ENCODE results near the gene ASAP3. TPM values are rescaled to one million over a fixed set of nuclear protein-coding genes. Genes with fewer than 3 reads are reported as not detected.
A peak's percentile ranks its signal among the peaks of the same experiment; 100 is the strongest.

ASAP3 gene
- total and polyA plus RNA-seq, 12 donors, result 15.5 to 58.4 (median 30.4) TPM

GRCh38 chr1:23397908-23398307, 86.1 kb downstream of the ASAP3 start:
- ATAC-seq, result no peak

GRCh38 chr1:23396380-23396779, 87.6 kb downstream of the ASAP3 start:
- Histone ChIP-seq H3K4me1 (peaks cover 7 to 54% (median 38%) of the 10 kb centered on the region in 9 donors), H3K9me3 (peaks cover 0 to 3% (median 0%) of the 10 kb centered on the region in 11 donors), H3K27ac (peak overlapping the region in 1 of 10 donors; percentile 87), H3K27me3 (no peaks in the 10 kb centered on the region), H3K36me3 (peaks cover 0 to 16% (median 0%) of the 10 kb centered on the region in 9 donors), H3K4me3 (no peak overlapping the region)
- DNase-seq (no peak), ATAC-seq (no peak)
- intact Hi-C loops (cut with DNase I), result no loop called here
- 95 to 96% methylated on average over 2 of the region's 2 CpGs for WGBS, 2 donors
- TF ChIP-seq CTCF (IDR thresholded peaks at IDR 0.05), result no peak

More at GRCh38 chr1:23397908-23398307, 86.1 kb downstream of the ASAP3 start:
- 64 to 82% methylated on average over 7 of the region's 7 CpGs for WGBS, 2 donors
- intact Hi-C loops (cut with DNase I), result no loop called here
- TF ChIP-seq CTCF (IDR thresholded peaks at IDR 0.05), result no peak
- Histone ChIP-seq H3K9me3 (peaks cover 0 to 3% (median 0%) of the 10 kb centered on the region in 11 donors), H3K4me1 (peaks cover 9 to 67% (median 43%) of the 10 kb centered on the region in 9 donors), H3K4me3 (no peak overlapping the region), H3K27ac (peak overlapping the region in 1 of 10 donors; percentile 10), H3K36me3 (peaks cover 0 to 16% (median 0%) of the 10 kb centered on the region in 9 donors), H3K27me3 (no peaks in the 10 kb centered on the region)
- no peak for DNase-seq

- peaks cover 0 to 3% (median 0%) of the 10 kb centered on the region in 11 donors for H3K9me3 ChIP-seq
- peaks cover 6 to 48% (median 32%) of the 10 kb centered on the region in 9 donors for H3K4me1 ChIP-seq
- H3K4me3 ChIP-seq, result no peak overlapping the region
- intact Hi-C loops (cut with DNase I), result loop anchor here in 1 of 10 donors (2.0 kb wide), 1 partner anchor 27 kb away; the partner anchor contains the start of gene ZNF436
- TF ChIP-seq CTCF (IDR thresholded peaks at IDR 0.05), result no peak
- WGBS, 2 donors, result 88 to 90% methylated on average over 4 of the region's 4 CpGs
- H3K27ac ChIP-seq, result peak overlapping the region in 9 of 10 donors; percentile 72 to 90 (median 82)
- no peak for ATAC-seq
- no peaks in the 10 kb centered on the region for H3K27me3 ChIP-seq
- DNase-seq, result no peak
- H3K36me3 ChIP-seq, result peaks cover 0 to 16% (median 0%) of the 10 kb centered on the region in 9 donors
Observed at GRCh38 chr1:23395849-23396248, 88.1 kb downstream of the ASAP3 start.

- no peak for TF ChIP-seq CTCF (IDR thresholded peaks at IDR 0.05)
- ATAC-seq (peak in 4 of 8 donors; percentile 4 to 25 (median 18)), DNase-seq (no peak)
- Histone ChIP-seq H3K4me3 (peak overlapping the region in 1 of 10 donors; percentile 6), H3K27ac (peak overlapping the region; percentile 37 to 90 (median 82)), H3K27me3 (no peaks in the 10 kb centered on the region), H3K9me3 (peaks cover 0 to 3% (median 0%) of the 10 kb centered on the region in 11 donors), H3K36me3 (peaks cover 0 to 16% (median 0%) of the 10 kb centered on the region in 9 donors), H3K4me1 (peaks cover 2 to 43% (median 27%) of the 10 kb centered on the region in 9 donors)
- intact Hi-C loops (cut with DNase I), result loop anchor here in 1 of 10 donors (2.0 kb wide), 1 partner anchor 26 kb away; the partner anchor contains the start of gene ZNF436
- 29 to 42% methylated on average over 8 of the region's 8 CpGs for WGBS, 2 donors
Observed at GRCh38 chr1:23395154-23395724, 88.7 kb downstream of the ASAP3 start.

Data from heart right ventricle (tissue), 16 donors.